MM.1S (cell line): ENCODE measurements around the gene ARSI.

Experiments used
- CTCF ChIP-seq: fragments of 300-600 bp; sonication (generic); IDR thresholded peaks from 2 replicates; pipeline ENCODE4 v1.5.1; 2016; ENCODE audit warnings: antibody characterized with exemption, low read length, mixed read lengths
- EZH2 ChIP-seq: fragments of 300-600 bp; sonication (generic); optimal IDR thresholded peaks from 2 replicates; pipeline ENCODE3; 2017; ENCODE audit warnings: low read depth, mild to moderate bottlenecking, antibody characterized with exemption, low read length, mixed read lengths

DNA sequence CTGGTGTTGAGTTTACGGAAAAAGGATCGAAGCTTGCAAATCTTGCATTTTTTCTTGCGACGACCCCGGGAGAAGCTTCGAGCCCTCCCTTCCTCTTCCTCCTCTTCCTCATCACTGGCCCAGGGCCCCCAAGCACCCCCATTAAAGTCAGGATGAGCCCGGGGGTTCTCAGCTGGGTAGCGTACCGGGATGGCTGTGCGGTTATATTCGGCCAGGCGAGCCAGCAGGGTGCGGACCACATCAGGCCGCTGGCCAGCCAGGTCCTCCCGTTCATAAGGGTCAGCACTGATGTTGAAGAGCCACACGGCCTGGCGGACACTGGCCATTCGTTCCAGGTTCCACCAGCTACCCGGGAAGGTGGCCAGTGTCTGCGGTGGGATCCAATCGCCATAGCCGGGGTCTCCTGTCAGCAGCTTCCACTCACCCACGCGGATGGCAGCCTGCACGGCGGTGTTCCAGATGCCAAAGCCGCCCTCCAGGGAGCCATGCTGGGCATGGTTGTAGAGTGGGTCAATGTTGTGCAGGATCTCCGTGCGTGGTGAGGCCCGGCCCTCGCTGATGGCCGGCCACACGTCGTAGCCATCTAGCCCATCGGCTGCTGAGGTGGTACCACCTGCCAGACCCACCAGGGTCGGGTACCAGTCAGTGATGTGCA is 5.3 kb downstream of the ARSI start:
- no peak for TF ChIP-seq CTCF
- TF ChIP-seq EZH2, result no peak
